Lung (tissue), 10 donors: ENCODE measurements around the gene CSHL1. TPM values are rescaled to one million over a fixed set of nuclear protein-coding genes. Genes with fewer than 3 reads are reported as not detected.
"Not testable (repeated sequence)": the region's sequence is repeated elsewhere in the genome, so short reads cannot be mapped to it uniquely, and the experiment has no call there.

Source experiments
- ATAC-seq: fragments of 200-7000 bp; cut with Tn5 transposase; one replicate; pipeline ENCODE4 v1.9.1; 2020; ENCODE audit warnings: moderate number of reproducible peaks; ENCODE audit not compliant: insufficient read depth, low FRiP score
- DNase-seq, 3 donors: peaks; one replicate each; pipeline ENCODE4 v3.0.0-alpha.2; 2013 to 2017
- H3K27ac ChIP-seq, 2 donors: one replicate each; pipeline ENCODE4 v1.5.1; 2013; ENCODE audit warnings: mild to moderate bottlenecking in 2 of 2, moderate library complexity in 2 of 2, control low read depth in 1 of 2, inconsistent platforms in 1 of 2, low read depth in 1 of 2, low read length in 1 of 2
- H3K27me3 ChIP-seq, 3 donors: one replicate each; pipeline ENCODE4 v1.5.1; 2013; ENCODE audit warnings: low read length in 2 of 3; ENCODE audit not compliant: control insufficient read depth in 3 of 3, insufficient read depth in 3 of 3
- H3K36me3 ChIP-seq, 4 donors: one replicate each; pipeline ENCODE4 v1.5.1; 2013; ENCODE audit warnings: low read length in 4 of 4, mild to moderate bottlenecking in 1 of 4, moderate library complexity in 1 of 4; ENCODE audit not compliant: control insufficient read depth in 4 of 4, insufficient read depth in 4 of 4
- H3K4me1 ChIP-seq, 5 donors: one replicate each; pipeline ENCODE4 v1.5.1; 2013; ENCODE audit warnings: low read length in 5 of 5, mild to moderate bottlenecking in 2 of 5, moderate library complexity in 1 of 5; ENCODE audit not compliant: control insufficient read depth in 5 of 5, insufficient read depth in 5 of 5
- H3K4me3 ChIP-seq: one replicate; pipeline ENCODE4 v1.5.1; 2013; ENCODE audit warnings: mild to moderate bottlenecking, control low read depth, moderate library complexity
- H3K9ac ChIP-seq, 2 donors: one replicate each; pipeline ENCODE4 v1.5.1; 2013; ENCODE audit warnings: low read length in 2 of 2, control low read depth in 1 of 2; ENCODE audit not compliant: insufficient read depth in 1 of 2
- H3K9me3 ChIP-seq, 4 donors: one replicate each; pipeline ENCODE4 v1.5.1; 2013; ENCODE audit warnings: low read length in 3 of 4, mild to moderate bottlenecking in 1 of 4, moderate library complexity in 1 of 4; ENCODE audit not compliant: control insufficient read depth in 4 of 4, insufficient read depth in 3 of 4
- WGBS, 2 donors: extraction: QIAGEN DNeasy Blood & Tissue Kit; methylation state at CpG; one replicate each; pipeline ENCODE4 v1.1.7; 2013; 5-methylcytosine and 5-hydroxymethylcytosine counted together
- polyA plus RNA-seq, 2 donors: library from polyadenylated mRNA; stranded (reverse); fragments of 200-250 nt; gene quantifications; one replicate each; pipeline ENCODE4 v1.2.1, GENCODE V29; 2013
- total RNA-seq, 2 donors: library from RNA; depleted of rRNA in 1 of 2; stranded (reverse); fragments of >200 nt in 1 of 2; gene quantifications; one replicate each; pipeline ENCODE4 v1.2.1, GENCODE V29; 2014 to 2021
- donor health status: Bipolar disorder and iron deficiency.
- donor health status: healthy.
- donor health status: DM: yes; HTN: yes; CAD: no.

Gene CSHL1
- total and polyA plus RNA-seq, 4 donors, result not detected

DNA sequence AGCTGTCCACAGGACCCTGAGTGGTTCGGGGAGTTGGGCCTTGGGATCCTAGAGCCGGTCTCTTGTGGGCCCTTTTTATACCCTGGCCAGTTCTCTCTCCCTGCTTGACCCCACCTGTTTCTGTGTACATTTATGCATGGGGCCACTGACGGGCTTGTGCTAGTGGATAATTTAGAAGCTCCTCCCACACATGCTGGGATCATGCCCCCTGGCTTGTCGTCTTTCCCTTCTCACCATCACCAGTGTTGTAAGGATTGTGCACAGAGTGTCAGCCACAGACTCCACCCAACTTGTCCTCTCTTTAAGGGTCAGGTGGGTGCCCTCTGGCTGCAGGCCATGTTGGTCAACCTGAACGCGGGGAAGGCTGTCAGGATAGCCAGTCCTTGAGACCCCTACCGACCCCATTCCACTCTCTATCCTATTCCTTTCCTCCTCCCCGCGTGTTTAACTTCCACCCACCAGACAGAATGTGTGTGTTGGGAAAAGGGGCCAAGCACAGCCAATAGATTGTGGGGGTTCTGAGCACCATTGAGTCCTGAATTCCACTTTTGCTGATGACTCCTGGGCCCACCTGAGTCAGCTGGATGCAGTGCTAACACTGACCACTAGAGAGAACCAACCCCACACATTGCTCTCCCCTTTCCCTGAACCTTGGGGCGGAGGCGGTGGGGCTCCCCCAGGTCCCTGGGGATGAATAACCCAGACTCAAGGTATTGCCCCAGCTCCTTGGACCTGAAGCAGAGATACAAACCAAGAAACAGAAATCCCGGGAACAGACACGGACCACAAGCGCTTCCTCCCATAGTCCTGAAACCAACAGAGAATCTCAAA, 14.3 kb downstream of the CSHL1 start, which contains the start of gene CSH1:
TSS of gene CSH1 (minus strand) at position 51 of the 831 bp plus-strand sequence. CDS start 63 bp downstream, outside the sequence.
- not testable (repeated sequence) for H3K27ac ChIP-seq, H3K36me3 ChIP-seq, H3K9me3 ChIP-seq, ATAC-seq, H3K4me3 ChIP-seq, H3K9ac ChIP-seq, H3K27me3 ChIP-seq, DNase-seq, H3K4me1 ChIP-seq
- 95 to 96% methylated on average over 8 to 10 of the region's 14 CpGs for WGBS, 2 donors

DNA sequence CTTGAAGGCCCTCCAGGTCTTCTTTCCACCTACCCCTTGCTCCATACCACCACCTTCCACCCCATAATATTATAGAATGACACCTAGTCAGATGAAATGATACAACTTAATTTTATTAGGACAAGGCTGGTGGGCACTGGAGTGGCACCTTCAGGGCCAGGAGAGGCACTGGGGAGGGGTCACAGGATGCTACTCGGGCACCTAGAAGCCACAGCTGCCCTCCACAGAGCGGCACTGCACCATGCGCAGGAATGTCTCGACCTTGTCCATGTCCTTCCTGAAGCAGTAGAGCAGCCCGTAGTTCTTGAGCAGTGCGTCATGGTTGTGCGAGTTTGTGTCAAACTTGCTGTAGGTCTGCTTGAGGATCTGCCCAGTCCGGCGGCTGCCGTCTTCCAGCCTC, 16.2 kb downstream of the CSHL1 start:
- H3K9ac ChIP-seq, H3K4me1 ChIP-seq, H3K36me3 ChIP-seq, ATAC-seq, H3K27me3 ChIP-seq, H3K9me3 ChIP-seq, H3K27ac ChIP-seq, H3K4me3 ChIP-seq, DNase-seq: not testable (repeated sequence)
- WGBS, 2 donors, result 91 to 94% methylated on average over 7 to 10 of the region's 10 CpGs

DNA sequence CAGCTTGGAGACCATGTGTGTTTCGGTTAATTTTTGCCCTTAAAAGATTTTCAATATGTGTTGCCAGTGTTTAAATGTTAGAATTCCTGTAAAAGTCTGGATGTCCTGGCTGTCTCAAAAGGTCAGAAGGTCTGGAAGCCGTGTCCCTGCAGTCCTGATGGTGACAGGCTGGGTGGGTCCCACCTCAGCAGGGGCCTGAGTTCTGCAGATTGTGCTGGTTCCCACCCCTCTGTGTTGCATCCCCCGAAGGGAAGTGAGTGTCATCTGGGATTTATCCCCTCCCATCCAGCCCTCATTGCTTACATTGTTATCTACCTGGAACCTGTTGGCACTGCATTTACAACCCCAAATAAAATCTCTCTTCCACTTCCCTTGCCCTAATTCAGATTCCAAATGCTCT, 17.0 kb downstream of the CSHL1 start:
- not testable (repeated sequence) for H3K27me3 ChIP-seq, H3K4me3 ChIP-seq, H3K27ac ChIP-seq, ATAC-seq, H3K36me3 ChIP-seq, H3K9ac ChIP-seq, H3K4me1 ChIP-seq, DNase-seq, H3K9me3 ChIP-seq
- WGBS, 2 donors, result 68 to 86% methylated on average over 3 of the region's 3 CpGs

DNA sequence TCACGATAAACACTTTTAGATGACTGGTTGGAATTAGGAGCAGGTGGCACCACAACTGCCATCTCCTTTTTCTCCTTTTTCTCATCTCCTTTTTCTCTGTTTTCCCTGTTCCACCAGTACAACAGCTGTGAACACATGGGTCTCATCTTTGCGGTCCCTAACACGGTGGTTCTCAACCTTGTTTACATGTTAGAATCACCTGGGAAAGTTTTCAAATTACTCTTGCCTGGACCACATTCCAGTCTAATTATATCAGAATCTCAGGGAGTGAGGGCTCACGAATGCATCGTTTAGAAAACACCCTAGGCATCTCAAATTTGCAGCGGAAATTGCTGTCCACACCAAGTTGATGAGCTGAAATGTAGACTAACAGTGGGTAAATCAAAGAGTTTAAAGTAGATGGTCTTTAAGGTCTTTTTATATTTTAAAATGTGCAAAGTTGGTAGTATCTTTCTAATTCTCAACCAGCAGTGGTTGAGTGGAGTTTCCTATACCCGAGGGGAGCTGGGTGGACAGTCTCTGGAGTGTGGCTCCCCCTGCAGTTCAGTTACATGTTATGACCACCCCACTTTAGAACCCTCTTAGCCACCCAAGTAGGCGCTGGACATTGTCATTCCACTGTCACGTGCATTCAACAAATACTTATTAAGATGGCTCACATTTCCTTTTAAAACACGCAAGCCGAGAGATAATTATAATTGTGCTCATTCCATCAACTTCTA, 18.6 kb downstream of the CSHL1 start:
- not testable (repeated sequence) for H3K27me3 ChIP-seq, H3K4me3 ChIP-seq, DNase-seq, ATAC-seq, H3K9ac ChIP-seq, H3K27ac ChIP-seq, H3K36me3 ChIP-seq, H3K4me1 ChIP-seq, H3K9me3 ChIP-seq
- whole genome bisulfite sequencing, 2 donors, result 52 to 80% methylated on average over 10 to 11 of the region's 11 CpGs

DNA sequence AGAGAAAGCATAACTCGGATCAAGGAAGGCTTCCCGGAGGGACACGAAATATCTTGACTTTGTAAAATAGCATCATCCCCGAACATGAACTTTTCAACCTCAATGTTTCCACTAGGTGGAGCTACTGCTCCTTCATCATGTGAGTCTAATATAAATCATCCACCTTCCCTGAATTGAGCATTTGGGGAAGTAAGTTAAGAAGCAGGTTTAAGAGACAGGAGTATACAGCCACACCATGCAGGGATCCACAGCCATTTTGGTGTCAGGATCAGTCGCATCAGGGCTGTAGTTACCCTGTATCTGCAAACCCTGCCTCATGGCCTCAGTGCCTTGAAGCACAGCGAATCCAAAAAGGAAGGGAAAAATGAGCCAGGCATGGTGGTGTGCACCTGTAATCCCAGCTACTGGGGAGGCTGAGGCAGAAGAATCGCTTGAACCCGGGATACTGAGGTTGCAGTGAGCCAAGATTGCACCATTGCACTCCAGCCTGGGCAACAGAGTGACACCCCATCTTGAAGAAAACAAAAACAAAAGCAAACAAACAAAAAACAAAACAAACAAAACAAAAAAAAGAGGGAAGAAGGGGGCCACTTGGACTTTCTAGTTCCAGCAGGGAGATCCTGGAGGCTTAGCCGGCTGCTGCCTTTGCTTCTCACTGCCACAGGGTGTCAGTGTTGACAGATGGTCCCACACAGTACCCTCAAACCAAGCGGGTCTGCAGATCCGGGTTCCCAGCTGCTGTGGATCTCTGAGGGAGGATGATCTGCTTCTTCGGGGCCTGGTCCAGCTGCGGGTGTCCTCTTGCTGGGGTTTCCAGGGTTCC, 21.8 kb downstream of the CSHL1 start:
- DNase-seq (peak; percentile 52 to 60 (median 57)), ATAC-seq (peak; percentile 61)
- not testable (repeated sequence) for H3K9me3 ChIP-seq, H3K4me1 ChIP-seq, H3K27ac ChIP-seq, H3K9ac ChIP-seq, H3K27me3 ChIP-seq, H3K36me3 ChIP-seq, H3K4me3 ChIP-seq
- WGBS, 2 donors, result 33% methylated on average over 13 of the region's 13 CpGs

DNA sequence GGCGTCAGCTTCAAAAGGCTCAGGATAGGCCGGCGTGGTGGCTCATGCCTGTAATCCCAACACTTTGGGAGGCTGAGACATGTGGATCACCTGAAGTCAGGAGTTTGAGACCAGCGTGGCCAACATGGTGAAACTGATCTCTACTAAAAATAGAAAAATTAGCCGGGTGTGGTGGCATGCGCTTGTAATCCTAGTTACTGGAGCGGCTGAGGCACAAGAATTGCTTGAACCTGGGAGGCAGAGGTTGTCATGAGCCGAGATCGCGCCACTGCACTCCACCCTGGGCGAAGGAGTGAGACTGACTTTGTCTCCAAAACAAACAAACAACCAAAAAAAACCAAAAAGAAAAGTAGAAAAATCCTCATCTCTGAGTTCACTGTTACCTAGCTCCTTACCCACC, 25.9 kb downstream of the CSHL1 start:
- H3K9me3 ChIP-seq, result not testable (repeated sequence)
- WGBS, 2 donors, result 89 to 96% methylated on average over 11 of the region's 11 CpGs

DNA sequence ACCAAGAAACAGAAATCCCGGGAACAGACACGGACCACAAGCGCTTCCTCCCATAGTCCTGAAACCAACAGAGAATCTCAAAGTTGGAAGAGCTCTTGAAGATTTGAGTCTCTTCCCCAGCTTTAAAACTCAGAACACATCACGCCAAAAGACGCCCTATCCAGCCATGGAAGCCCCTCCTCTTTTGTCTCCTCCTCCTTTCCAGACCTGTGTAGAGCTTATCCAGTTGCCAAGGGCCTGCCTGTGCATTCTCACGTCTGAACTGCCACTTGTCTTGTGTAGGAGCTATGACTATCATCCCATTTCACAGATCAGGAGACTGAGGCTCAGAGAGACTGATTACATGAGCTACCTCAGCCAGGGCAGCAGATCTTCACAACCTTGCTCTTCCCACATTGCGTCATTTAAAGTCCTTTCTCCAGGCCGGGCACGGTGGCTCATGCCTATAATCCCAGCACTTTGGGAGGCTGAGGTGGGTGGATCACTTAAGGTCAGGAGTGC, 28.4 kb downstream of the CSHL1 start:
- ATAC-seq, H3K27ac ChIP-seq, H3K9me3 ChIP-seq, H3K4me3 ChIP-seq, H3K4me1 ChIP-seq, H3K9ac ChIP-seq, H3K36me3 ChIP-seq, DNase-seq, H3K27me3 ChIP-seq: not testable (repeated sequence)
- 81 to 85% methylated on average over 9 of the region's 9 CpGs for WGBS, 2 donors

More for the DNA sequence above, 25.9 kb downstream of the CSHL1 start:
- ATAC-seq, H3K36me3 ChIP-seq, H3K4me3 ChIP-seq, DNase-seq, H3K27ac ChIP-seq, H3K4me1 ChIP-seq, H3K27me3 ChIP-seq, H3K9ac ChIP-seq: not testable (repeated sequence)
